Measurements from ENCODE around the gene EXOC3L1.

EXOC3L1 gene

DNA sequence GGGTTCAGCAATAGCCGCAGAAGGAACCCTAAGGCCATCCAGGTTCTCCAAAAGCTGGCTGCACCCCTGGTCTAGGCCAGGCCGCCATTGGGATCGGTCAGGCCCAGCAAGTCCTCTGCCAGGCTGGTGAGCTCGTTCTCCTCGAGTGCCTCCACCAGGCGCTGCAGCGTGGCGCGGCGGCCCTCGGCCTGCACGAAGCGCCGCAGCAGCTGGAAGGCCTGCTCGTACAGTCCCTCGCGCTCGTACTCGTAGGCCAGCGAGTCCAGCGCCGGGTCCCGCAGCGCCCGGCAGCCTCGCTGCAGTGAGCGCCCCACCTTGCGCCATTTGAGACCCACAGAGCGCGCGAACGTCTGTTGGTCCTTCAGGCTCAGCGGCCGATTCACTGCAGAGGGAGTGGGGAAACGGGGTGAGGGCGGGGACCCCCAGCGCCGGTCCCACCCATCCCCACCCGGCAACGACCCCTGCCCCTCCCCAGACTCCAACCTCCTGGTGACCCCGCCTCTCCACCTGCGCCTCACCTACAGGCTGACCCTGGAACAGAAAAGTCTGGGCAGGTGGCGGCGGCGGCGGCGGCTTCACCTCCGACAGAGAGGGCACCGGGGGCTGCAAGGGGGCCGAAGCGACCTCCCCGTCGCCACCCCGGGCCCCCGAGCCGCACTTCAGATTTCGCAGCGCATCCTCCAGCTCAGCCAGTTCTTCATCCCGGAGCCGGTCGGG, 35.2 kb downstream of the EXOC3L1 start:
- H3K9me3 ChIP-seq (ENCODE audit: control insufficient read depth in 1 of 2, low read length in 2 of 2), result no peaks in the 10 kb centered on the region
- peak overlapping the region; percentile 21 to 29 for H3K4me3 ChIP-seq (ENCODE audit: low read depth in 1 of 2, low read length in 2 of 2)
- no peaks in the 10 kb centered on the region for H3K36me3 ChIP-seq (ENCODE audit: control insufficient read depth in 1 of 2, insufficient read depth in 2 of 2, low read length in 2 of 2)
- no peak overlapping the region for H3K27ac ChIP-seq (ENCODE audit: low read depth, low read length)
- H3K4me1 ChIP-seq (ENCODE audit: control insufficient read depth in 1 of 2, insufficient read depth in 2 of 2, low read length in 2 of 2), result peaks cover 30 to 46% of the 10 kb centered on the region in 2 donors
- no peak overlapping the region for H3K9ac ChIP-seq (ENCODE audit: low read depth in 1 of 2, low read length in 2 of 2)
- no peaks in the 10 kb centered on the region for H3K27me3 ChIP-seq (ENCODE audit: control insufficient read depth in 1 of 2, insufficient read depth in 2 of 2, low read length in 2 of 2)

DNA sequence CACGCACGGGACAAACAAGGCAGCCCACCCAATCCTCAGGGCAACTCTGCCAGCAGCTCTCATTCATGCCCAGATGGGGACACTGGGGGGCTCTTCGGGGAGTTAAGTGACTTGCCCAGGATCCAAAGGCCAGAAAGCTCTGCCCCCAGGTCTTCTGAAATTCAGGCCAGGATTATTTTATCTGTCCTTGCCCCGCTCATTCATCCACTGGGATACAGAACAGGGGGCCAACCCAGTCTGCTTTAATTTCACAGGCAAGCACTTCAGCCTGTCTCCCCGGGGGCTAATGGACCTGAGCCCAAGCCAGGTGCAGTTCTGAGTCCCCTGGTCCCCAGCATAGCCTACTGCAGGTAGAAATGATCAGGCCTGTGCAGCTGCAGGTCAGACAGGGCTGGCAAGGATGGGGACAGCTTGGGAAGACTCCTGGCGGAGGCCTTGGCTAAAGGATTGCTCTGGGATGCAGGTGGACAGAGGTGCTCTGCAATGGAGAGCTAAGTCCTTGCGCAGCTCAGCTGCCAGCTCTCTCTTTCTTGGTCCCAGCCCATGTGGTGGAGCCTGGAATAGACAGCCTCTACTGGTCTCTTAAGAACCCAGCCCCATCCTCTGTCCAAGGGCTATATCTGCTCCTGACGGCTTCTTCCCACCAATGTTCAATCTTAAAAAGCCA, 38.4 kb downstream of the EXOC3L1 start:
- Histone ChIP-seq H3K4me1 (ENCODE audit: control insufficient read depth in 1 of 2, insufficient read depth in 2 of 2, low read length in 2 of 2) (peaks cover 12 to 25% of the 10 kb centered on the region in 2 donors), H3K9me3 (ENCODE audit: control insufficient read depth in 1 of 2, low read length in 2 of 2) (no peaks in the 10 kb centered on the region), H3K36me3 (ENCODE audit: control insufficient read depth in 1 of 2, insufficient read depth in 2 of 2, low read length in 2 of 2) (peaks cover 3 to 23% of the 10 kb centered on the region in 2 donors), H3K4me3 (ENCODE audit: low read depth in 1 of 2, low read length in 2 of 2) (peak overlapping the region; percentile 59 to 73), H3K27ac (ENCODE audit: low read depth, low read length) (no peak overlapping the region), H3K27me3 (ENCODE audit: control insufficient read depth in 1 of 2, insufficient read depth in 2 of 2, low read length in 2 of 2) (no peaks in the 10 kb centered on the region), H3K9ac (ENCODE audit: low read depth in 1 of 2, low read length in 2 of 2) (peak overlapping the region; percentile 38 to 58)

DNA sequence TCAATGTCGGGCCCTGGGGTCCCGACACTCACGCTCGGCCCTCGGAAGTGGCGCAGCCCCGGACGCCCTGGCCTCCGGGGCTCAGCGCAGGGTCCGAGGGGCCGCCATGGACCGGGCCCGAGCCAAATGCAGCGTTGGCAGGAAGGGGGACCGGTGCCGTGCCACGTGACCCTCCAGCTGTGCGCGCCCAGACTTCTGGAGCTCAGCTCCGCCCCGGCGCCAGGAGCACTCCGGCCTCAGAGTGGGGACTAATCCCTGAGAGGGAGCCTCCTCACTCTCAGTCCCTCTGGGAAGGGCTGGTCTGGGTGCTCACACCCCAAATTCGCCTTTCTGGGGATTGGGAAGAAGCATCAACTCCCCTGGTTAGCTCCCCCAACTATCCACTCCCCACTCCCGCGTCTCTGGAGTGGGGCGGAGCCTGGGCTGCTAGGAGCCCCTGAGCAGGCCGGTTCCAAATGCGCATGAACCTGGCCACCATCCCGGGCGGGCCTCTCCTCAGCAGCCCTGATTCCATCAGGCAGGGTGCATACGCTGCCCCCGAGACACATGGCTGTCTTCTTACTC, 39.0 kb downstream of the EXOC3L1 start, which contains the start of gene B3GNT9:
Gene B3GNT9 (minus strand): TSS at position 166 of the 564 bp plus-strand sequence. CDS start 513 bp downstream, outside the sequence.
- H3K27me3 ChIP-seq (ENCODE audit: control insufficient read depth in 1 of 2, insufficient read depth in 2 of 2, low read length in 2 of 2), result no peaks in the 10 kb centered on the region
- H3K9ac ChIP-seq (ENCODE audit: low read depth in 1 of 2, low read length in 2 of 2), result peak within 1 kb of the TSS; percentile 51 to 58
- peak within 1 kb of the TSS; percentile 59 to 73 for H3K4me3 ChIP-seq (ENCODE audit: low read depth in 1 of 2, low read length in 2 of 2)
- peak within 1 kb of the TSS; percentile 51 for H3K27ac ChIP-seq (ENCODE audit: low read depth, low read length)
- peaks cover 6 to 18% of the 10 kb centered on the region in 2 donors for H3K4me1 ChIP-seq (ENCODE audit: control insufficient read depth in 1 of 2, insufficient read depth in 2 of 2, low read length in 2 of 2)
- H3K36me3 ChIP-seq (ENCODE audit: control insufficient read depth in 1 of 2, insufficient read depth in 2 of 2, low read length in 2 of 2), result peaks cover 4 to 30% of the 10 kb centered on the region in 2 donors
- no peaks in the 10 kb centered on the region for H3K9me3 ChIP-seq (ENCODE audit: control insufficient read depth in 1 of 2, low read length in 2 of 2)

DNA sequence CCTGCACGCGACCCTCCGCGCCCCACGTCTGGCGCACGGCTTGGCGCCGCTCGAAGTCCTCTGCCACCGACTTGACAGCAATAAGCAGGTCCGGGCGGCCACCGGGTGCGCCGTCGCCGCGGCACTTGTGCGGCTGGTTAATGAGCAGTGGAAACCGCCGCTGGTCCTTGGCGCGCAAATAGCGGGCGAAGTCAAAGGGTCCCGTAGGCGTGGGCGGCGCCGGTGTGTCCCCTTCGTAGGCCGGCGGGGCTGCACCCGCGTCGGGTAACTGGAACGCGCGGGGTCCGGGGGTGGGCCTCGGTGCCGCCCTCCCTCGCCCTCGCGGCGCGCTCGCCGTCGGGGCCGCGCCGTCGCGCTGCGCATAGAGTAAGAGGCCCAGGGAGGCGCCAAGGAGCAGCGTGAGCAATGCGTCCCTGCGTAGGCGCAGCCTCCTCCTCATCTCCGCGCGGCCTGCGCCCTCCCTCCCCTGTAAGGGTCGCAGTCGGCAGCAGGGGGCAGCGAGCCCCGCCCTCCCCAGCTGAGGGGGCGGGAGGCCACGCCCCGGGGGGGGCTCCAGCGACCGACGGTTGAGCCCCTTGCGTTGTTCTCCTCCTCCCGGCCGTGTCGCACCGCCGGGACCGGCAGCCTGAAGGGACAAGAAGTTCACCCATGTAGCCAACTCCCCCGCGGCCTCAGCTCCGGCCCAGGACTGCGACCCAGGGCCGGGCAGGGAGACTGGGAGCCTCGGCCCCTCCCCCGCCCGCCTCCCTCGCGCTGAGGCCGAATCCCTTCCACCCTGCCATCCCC, 39.7 kb downstream of the EXOC3L1 start:
- Histone ChIP-seq H3K4me3 (ENCODE audit: low read depth in 1 of 2, low read length in 2 of 2) (peak overlapping the region; percentile 59 to 73), H3K27ac (ENCODE audit: low read depth, low read length) (peak overlapping the region; percentile 51), H3K4me1 (ENCODE audit: control insufficient read depth in 1 of 2, insufficient read depth in 2 of 2, low read length in 2 of 2) (peaks cover 0 to 13% of the 10 kb centered on the region in 2 donors), H3K27me3 (ENCODE audit: control insufficient read depth in 1 of 2, insufficient read depth in 2 of 2, low read length in 2 of 2) (no peaks in the 10 kb centered on the region), H3K9me3 (ENCODE audit: control insufficient read depth in 1 of 2, low read length in 2 of 2) (no peaks in the 10 kb centered on the region), H3K36me3 (ENCODE audit: control insufficient read depth in 1 of 2, insufficient read depth in 2 of 2, low read length in 2 of 2) (peaks cover 6 to 35% of the 10 kb centered on the region in 2 donors), H3K9ac (ENCODE audit: low read depth in 1 of 2, low read length in 2 of 2) (peak overlapping the region; percentile 51 to 58)

DNA sequence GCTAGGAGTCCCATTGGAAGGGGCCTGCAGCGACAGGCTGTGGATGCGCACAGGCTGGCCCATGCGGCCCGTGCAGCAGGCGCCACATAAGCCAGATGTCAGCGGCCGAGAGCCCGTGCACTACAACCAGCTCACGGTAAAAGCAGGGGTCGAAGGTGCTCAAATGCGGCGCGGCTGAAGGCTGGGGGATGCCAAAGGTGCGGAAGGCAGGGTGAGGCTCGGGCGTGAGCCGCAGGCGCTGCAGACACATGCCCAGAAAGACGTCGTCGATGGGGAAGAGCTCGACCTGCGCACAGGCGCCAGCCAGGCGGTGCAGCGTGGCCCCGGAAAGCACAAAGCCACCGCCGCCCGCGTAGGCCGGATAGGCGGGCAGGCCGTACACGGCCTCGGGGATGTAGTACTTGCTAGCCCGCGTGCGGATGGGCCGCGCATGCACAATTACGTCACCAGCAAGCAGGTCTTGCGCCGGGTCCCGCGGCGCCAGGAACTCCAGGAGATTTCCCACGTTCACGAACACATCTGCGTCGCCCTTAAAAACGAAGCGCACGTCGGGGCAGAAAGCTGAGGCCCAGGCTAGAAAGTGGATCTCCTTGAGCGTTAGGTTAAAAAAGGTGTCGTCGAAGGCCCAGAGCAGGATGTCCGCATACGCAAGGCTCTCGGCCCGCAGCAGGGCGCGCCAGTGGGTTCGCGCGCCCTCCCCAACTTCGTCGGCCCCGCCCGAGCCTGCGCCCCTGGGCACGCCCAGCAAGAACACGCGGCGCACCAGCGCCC, 40.5 kb downstream of the EXOC3L1 start:
- H3K9me3 ChIP-seq (ENCODE audit: control insufficient read depth in 1 of 2, low read length in 2 of 2), result no peaks in the 10 kb centered on the region
- no peak overlapping the region for H3K4me3 ChIP-seq (ENCODE audit: low read depth in 1 of 2, low read length in 2 of 2)
- peaks cover 0 to 10% of the 10 kb centered on the region in 2 donors for H3K4me1 ChIP-seq (ENCODE audit: control insufficient read depth in 1 of 2, insufficient read depth in 2 of 2, low read length in 2 of 2)
- H3K27me3 ChIP-seq (ENCODE audit: control insufficient read depth in 1 of 2, insufficient read depth in 2 of 2, low read length in 2 of 2), result no peaks in the 10 kb centered on the region
- H3K36me3 ChIP-seq (ENCODE audit: control insufficient read depth in 1 of 2, insufficient read depth in 2 of 2, low read length in 2 of 2), result peaks cover 11 to 43% of the 10 kb centered on the region in 2 donors
- H3K27ac ChIP-seq (ENCODE audit: low read depth, low read length), result no peak overlapping the region
- no peak overlapping the region for H3K9ac ChIP-seq (ENCODE audit: low read depth in 1 of 2, low read length in 2 of 2)

DNA sequence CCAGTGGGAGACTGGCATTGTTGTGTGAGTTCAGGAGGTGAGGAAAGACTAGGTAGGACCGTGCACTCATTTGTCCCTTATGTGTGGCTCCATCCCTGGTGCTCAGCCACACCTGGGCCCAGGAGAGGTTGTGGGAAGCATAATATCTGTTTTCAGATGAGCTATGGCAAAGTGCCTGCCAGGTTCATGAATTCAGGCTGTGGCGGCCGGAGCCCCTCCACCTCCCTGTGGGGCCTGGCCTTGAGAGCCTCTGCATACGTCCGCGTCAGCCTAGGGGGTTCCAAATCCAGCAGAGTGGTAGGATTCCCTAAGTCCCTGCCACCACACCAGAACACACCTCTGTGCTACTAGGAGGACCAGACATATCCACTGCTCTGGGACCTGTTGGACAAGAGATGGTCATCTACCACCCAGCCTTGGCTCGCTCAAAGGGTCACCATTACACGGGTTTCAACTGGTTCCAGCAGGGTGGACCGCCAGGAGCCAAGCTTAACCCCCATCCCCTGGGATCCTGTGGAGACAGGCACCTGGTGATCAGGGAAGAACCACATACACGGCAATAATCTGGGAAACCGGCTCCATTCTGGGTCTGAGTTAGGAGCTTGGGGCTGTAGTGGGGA, 41.2 kb downstream of the EXOC3L1 start:
- H3K27ac ChIP-seq (ENCODE audit: low read depth, low read length), result no peak overlapping the region
- no peak overlapping the region for H3K4me3 ChIP-seq (ENCODE audit: low read depth in 1 of 2, low read length in 2 of 2)
- peaks cover 17 to 50% of the 10 kb centered on the region in 2 donors for H3K36me3 ChIP-seq (ENCODE audit: control insufficient read depth in 1 of 2, insufficient read depth in 2 of 2, low read length in 2 of 2)
- no peaks in the 10 kb centered on the region for H3K27me3 ChIP-seq (ENCODE audit: control insufficient read depth in 1 of 2, insufficient read depth in 2 of 2, low read length in 2 of 2)
- peaks cover 0 to 10% of the 10 kb centered on the region in 2 donors for H3K4me1 ChIP-seq (ENCODE audit: control insufficient read depth in 1 of 2, insufficient read depth in 2 of 2, low read length in 2 of 2)
- no peaks in the 10 kb centered on the region for H3K9me3 ChIP-seq (ENCODE audit: control insufficient read depth in 1 of 2, low read length in 2 of 2)
- no peak overlapping the region for H3K9ac ChIP-seq (ENCODE audit: low read depth in 1 of 2, low read length in 2 of 2)

DNA sequence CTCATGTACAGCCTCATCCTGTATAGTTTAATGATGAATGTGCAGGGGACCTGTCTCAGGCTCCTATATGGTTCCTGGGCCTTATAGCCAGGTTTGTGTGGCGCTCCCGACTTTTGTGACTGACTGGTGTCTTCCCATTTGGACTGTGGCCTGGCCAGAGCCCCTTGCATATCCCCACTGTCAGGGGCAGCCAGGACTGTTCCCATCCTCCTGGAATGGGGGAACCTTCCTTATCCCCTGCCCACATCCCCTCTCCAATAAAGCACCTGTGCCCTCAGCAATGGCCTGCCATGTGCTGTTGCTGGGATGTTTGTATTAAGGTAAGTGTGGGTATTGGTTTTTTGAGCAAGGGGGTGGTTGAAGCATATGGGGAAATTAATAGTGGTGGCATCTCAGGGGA, 41.7 kb downstream of the EXOC3L1 start:
- peaks cover 0 to 10% of the 10 kb centered on the region in 2 donors for H3K4me1 ChIP-seq (ENCODE audit: control insufficient read depth in 1 of 2, insufficient read depth in 2 of 2, low read length in 2 of 2)
- no peaks in the 10 kb centered on the region for H3K27me3 ChIP-seq (ENCODE audit: control insufficient read depth in 1 of 2, insufficient read depth in 2 of 2, low read length in 2 of 2)
- H3K9ac ChIP-seq (ENCODE audit: low read depth in 1 of 2, low read length in 2 of 2), result no peak overlapping the region
- H3K36me3 ChIP-seq (ENCODE audit: control insufficient read depth in 1 of 2, insufficient read depth in 2 of 2, low read length in 2 of 2), result peaks cover 17 to 54% of the 10 kb centered on the region in 2 donors
- H3K9me3 ChIP-seq (ENCODE audit: control insufficient read depth in 1 of 2, low read length in 2 of 2), result no peaks in the 10 kb centered on the region
- no peak overlapping the region for H3K27ac ChIP-seq (ENCODE audit: low read depth, low read length)
- H3K4me3 ChIP-seq (ENCODE audit: low read depth in 1 of 2, low read length in 2 of 2), result no peak overlapping the region

DNA sequence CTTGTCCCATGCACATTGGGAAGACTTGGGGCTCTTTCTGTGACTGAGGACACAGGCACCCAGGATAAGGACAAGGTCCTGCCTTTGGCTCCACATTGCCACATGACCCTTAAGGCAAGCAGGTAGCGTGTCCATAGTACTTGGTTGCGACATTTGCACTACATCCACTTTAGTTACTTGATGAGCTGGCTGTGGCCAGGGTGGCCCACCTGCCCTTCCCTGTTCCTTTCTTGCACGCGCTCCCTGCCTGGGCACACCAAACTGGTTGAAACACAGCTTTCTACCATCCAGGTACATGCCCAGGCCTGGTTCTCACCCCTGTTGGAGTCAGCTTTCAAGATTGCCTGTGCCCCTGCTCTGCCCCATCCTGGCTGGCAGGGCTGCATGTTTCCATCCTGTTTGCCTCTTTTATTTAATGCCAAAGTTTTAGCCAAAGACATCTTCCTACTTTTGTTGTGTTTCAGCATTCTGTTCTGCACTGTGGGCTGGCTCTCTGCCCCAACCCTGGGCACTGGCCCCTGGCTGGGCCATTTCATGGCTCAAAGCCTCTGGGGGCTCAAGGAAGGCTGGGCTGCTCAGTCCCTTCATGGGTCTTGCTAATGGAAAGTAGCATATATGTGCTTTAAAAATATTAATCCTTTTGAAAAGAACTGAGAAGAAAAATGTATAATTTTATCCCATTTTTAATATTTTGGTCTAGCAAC, 42.3 kb downstream of the EXOC3L1 start:
- Histone ChIP-seq H3K36me3 (ENCODE audit: control insufficient read depth in 1 of 2, insufficient read depth in 2 of 2, low read length in 2 of 2) (peaks cover 17 to 59% of the 10 kb centered on the region in 2 donors), H3K4me3 (ENCODE audit: low read depth in 1 of 2, low read length in 2 of 2) (no peak overlapping the region), H3K4me1 (ENCODE audit: control insufficient read depth in 1 of 2, insufficient read depth in 2 of 2, low read length in 2 of 2) (peaks cover 0 to 10% of the 10 kb centered on the region in 2 donors), H3K9me3 (ENCODE audit: control insufficient read depth in 1 of 2, low read length in 2 of 2) (no peaks in the 10 kb centered on the region), H3K27me3 (ENCODE audit: control insufficient read depth in 1 of 2, insufficient read depth in 2 of 2, low read length in 2 of 2) (no peaks in the 10 kb centered on the region), H3K9ac (ENCODE audit: low read depth in 1 of 2, low read length in 2 of 2) (no peak overlapping the region), H3K27ac (ENCODE audit: low read depth, low read length) (no peak overlapping the region)
